Astrocyte (in vitro differentiated cells and primary cell): ENCODE measurements around the gene RNASE13. TPM values are rescaled to one million over a fixed set of nuclear protein-coding genes. Genes with fewer than 3 reads are reported as not detected.

ENCODE experiments used
- DNase-seq: peaks from one replicate; pipeline ENCODE4 v3.0.0-alpha.2; 2010; ENCODE audit warnings: low read depth
- FAIRE-seq: peaks from 2 replicates; lab custom pipeline; 2011; peaks lifted over from hg19 to GRCh38; lab: Jason Lieb, UNC
- H2AFZ ChIP-seq: 2 replicates; pipeline ENCODE4 v1.6.0; 2012; ENCODE audit warnings: low read depth, low read length, inconsistent platforms
- H3K27ac ChIP-seq: 2 replicates; pipeline ENCODE4 v1.5.1; 2011; ENCODE audit warnings: low read depth, low read length, inconsistent platforms
- H3K27me3 ChIP-seq: 2 replicates; pipeline ENCODE4 v1.6.0; 2011; ENCODE audit warnings: low read length, inconsistent platforms; ENCODE audit not compliant: insufficient read depth
- H3K36me3 ChIP-seq: 2 replicates; pipeline ENCODE4 v1.5.1; 2011; ENCODE audit warnings: low read length, inconsistent platforms; ENCODE audit not compliant: insufficient read depth
- H3K4me1 ChIP-seq: 2 replicates; pipeline ENCODE4 v1.5.1; 2011; ENCODE audit warnings: low read length, inconsistent platforms; ENCODE audit not compliant: insufficient read depth
- H3K4me2 ChIP-seq: 2 replicates; pipeline ENCODE4 v1.6.0; 2012; ENCODE audit warnings: low read length, inconsistent platforms
- H3K4me3 ChIP-seq: 2 replicates; pipeline ENCODE4 v1.5.1; 2011; ENCODE audit warnings: low read depth, mild to moderate bottlenecking, low read length, inconsistent platforms; ENCODE audit not compliant: insufficient read depth
- H3K79me2 ChIP-seq: 2 replicates; pipeline ENCODE4 v1.6.0; 2012; ENCODE audit warnings: mild to moderate bottlenecking, low read length, inconsistent platforms; ENCODE audit not compliant: insufficient read depth
- H3K9ac ChIP-seq: 2 replicates; pipeline ENCODE4 v1.6.0; 2012; ENCODE audit warnings: mild to moderate bottlenecking, low read length, inconsistent platforms
- H3K9me3 ChIP-seq: 2 replicates; pipeline ENCODE4 v1.5.1; 2012; ENCODE audit warnings: low read depth, mild to moderate bottlenecking, low read length, inconsistent platforms; ENCODE audit not compliant: insufficient read depth
- H4K20me1 ChIP-seq: 2 replicates; pipeline ENCODE4 v1.6.0; 2012; ENCODE audit warnings: low read length, inconsistent platforms; ENCODE audit not compliant: insufficient read depth
- H3K27ac Mint-ChIP-seq: one replicate; pipeline ENCODE4 v1.8.0; 2021; ENCODE audit warnings: mild to moderate bottlenecking, mixed read lengths; ENCODE audit not compliant: unreplicated experiment
- H3K27me3 Mint-ChIP-seq: one replicate; pipeline ENCODE4 v1.8.0; 2021; ENCODE audit warnings: low read depth, mixed read lengths; ENCODE audit not compliant: unreplicated experiment
- H3K36me3 Mint-ChIP-seq: one replicate; pipeline ENCODE4 v1.8.0; 2021; ENCODE audit warnings: low read depth, mixed read lengths; ENCODE audit not compliant: unreplicated experiment
- H3K4me1 Mint-ChIP-seq: one replicate; pipeline ENCODE4 v1.8.0; 2021; ENCODE audit warnings: low read depth, mixed read lengths; ENCODE audit not compliant: unreplicated experiment
- H3K4me3 Mint-ChIP-seq: one replicate; pipeline ENCODE4 v1.8.0; 2021; ENCODE audit warnings: mild to moderate bottlenecking, moderate library complexity, mixed read lengths; ENCODE audit not compliant: unreplicated experiment
- H3K9me3 Mint-ChIP-seq: one replicate; pipeline ENCODE4 v1.8.0; 2021; ENCODE audit warnings: mild to moderate bottlenecking, mixed read lengths; ENCODE audit not compliant: unreplicated experiment
- CTCF ChIP-seq: IDR thresholded peaks from 2 replicates; pipeline ENCODE4 v1.5.1; 2011; ENCODE audit warnings: low read depth, mild to moderate bottlenecking, inconsistent platforms, low read length, moderate library complexity; ENCODE audit not compliant: insufficient read depth
- EZH2 ChIP-seq: IDR thresholded peaks from 2 replicates; pipeline ENCODE4 v1.6.1; 2012; ENCODE audit warnings: mild to moderate bottlenecking, low read length, inconsistent platforms; ENCODE audit not compliant: insufficient read depth
- total RNA-seq: library from RNA; stranded (reverse); gene quantifications from 2 replicates; pipeline ENCODE4 v1.2.1, GENCODE V29; 2021

Gene RNASE13
- total RNA-seq, 1 donor from 2014 or later = not detected

DNA sequence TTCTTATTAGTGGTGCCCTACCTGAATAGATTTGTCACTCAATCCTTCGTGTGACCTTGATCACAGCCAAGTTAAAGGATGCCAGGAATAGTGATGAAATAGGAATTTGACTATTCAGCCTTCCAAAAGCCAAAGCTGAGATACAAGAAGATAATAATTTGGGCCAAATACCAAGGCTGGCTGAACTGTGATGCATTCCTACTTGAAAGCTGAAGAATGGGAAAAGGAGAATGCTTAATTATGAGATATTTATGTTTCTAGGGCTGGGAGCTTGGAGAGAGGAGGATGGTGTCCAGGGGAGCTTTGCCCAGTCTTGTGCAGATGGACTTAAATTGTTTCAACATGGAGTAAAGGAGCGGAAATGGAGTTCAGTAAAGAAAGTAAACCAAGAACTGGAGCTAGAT is 12.8 kb upstream of the RNASE13 start:
- Histone ChIP-seq H3K79me2 (no peaks in the 10 kb centered on the region), H3K9me3 (no peaks in the 10 kb centered on the region), H3K36me3 (no peaks in the 10 kb centered on the region), H3K4me1 (peaks cover 2% of the 10 kb centered on the region), H3K27me3 (peaks cover 10% of the 10 kb centered on the region), H3K4me2 (no peak overlapping the region), H3K4me3 (no peak overlapping the region), H3K27ac (no peak overlapping the region), H2AFZ (no peak overlapping the region), H4K20me1 (no peaks in the 10 kb centered on the region), H3K9ac (no peak overlapping the region)
- H3K27me3 Mint-ChIP-seq = peaks cover 14% of the 10 kb centered on the region
- TF ChIP-seq EZH2 = no peak
- TF ChIP-seq CTCF = no peak
- peaks cover 2% of the 10 kb centered on the region for H3K36me3 Mint-ChIP-seq
- FAIRE-seq (no peak), DNase-seq (peak; percentile 67)
- H3K4me1 Mint-ChIP-seq = peaks cover 14% of the 10 kb centered on the region
- no peak overlapping the region for H3K4me3 Mint-ChIP-seq
- peaks cover 9% of the 10 kb centered on the region for H3K9me3 Mint-ChIP-seq
- peak overlapping the region; percentile 22 for H3K27ac Mint-ChIP-seq

DNA sequence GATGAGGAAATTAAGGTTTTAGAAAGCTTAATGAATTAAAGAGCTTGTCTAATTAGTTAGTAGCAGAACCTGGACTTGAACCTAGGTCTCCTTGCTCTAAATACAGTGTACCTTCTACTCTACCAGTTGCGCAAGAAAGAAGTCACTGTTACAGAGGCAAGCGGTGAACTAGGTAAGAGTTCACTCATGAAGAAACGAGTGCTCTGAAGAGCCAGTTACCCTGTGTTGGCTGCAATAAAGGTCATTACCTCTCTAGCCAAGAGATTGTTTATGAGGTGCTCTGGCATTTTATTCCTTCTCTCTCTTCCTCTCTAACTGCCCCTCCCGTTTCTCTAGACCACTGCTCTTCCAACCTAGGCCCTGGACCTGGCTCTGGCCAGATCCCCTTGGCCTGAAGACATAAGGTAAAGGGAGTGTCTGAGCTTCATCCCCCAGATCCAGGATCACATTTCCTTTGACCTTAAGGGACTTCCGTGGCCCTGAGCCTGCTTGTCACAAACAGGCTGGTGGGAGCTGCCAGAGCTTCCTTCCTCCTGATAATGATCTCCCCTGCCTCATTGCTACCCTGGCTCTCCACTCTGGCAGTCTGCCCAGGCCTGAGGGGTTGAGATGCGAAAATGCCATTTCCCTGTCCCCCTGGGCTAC is 9.5 kb upstream of the RNASE13 start:
- Histone ChIP-seq H3K9me3 (no peaks in the 10 kb centered on the region), H3K4me2 (no peak overlapping the region), H3K79me2 (no peaks in the 10 kb centered on the region), H3K36me3 (no peaks in the 10 kb centered on the region), H4K20me1 (no peaks in the 10 kb centered on the region), H3K27ac (no peak overlapping the region), H2AFZ (no peak overlapping the region), H3K4me3 (no peak overlapping the region), H3K27me3 (peaks cover 10% of the 10 kb centered on the region), H3K4me1 (no peaks in the 10 kb centered on the region), H3K9ac (no peak overlapping the region)
- peaks cover 9% of the 10 kb centered on the region for H3K9me3 Mint-ChIP-seq
- DNase-seq = no peak
- H3K4me3 Mint-ChIP-seq = no peak overlapping the region
- no peak for FAIRE-seq
- H3K27ac Mint-ChIP-seq = no peak overlapping the region
- H3K36me3 Mint-ChIP-seq = peaks cover 2% of the 10 kb centered on the region
- H3K27me3 Mint-ChIP-seq = peaks cover 18% of the 10 kb centered on the region
- peaks cover 35% of the 10 kb centered on the region for H3K4me1 Mint-ChIP-seq
- TF ChIP-seq EZH2 (no peak), CTCF (no peak)

DNA sequence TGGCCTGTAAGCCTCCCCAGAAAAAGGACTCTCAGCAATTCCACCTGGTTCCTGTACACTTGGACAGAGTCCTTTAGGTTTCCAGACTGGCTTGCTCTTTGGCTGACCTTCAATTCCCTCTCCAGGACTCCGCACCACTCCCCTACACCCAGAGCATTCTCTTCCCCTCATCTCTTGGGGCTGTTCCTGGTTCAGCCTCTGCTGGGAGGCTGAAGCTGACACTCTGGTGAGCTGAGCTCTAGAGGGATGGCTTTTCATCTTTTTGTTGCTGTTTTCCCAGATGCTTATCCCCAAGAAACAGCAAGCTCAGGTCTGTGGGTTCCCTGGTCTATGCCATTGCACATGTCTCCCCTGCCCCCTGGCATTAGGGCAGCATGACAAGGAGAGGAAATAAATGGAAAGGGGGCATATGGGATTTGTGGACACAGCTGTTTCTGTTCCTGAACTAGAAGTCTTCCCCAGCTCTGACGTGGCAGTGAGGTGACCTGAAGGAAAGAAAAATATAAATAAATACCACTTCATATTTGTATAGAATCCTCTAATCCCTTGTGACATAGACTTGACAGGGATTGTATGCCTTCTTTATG is 8.9 kb upstream of the RNASE13 start:
- H2AFZ ChIP-seq = no peak overlapping the region
- no peak overlapping the region for H3K4me2 ChIP-seq
- Mint-ChIP-seq H3K4me3 (no peak overlapping the region), H3K36me3 (peaks cover 2% of the 10 kb centered on the region), H3K27me3 (peaks cover 18% of the 10 kb centered on the region), H3K4me1 (peaks cover 36% of the 10 kb centered on the region), H3K27ac (no peak overlapping the region), H3K9me3 (peaks cover 6% of the 10 kb centered on the region)
- FAIRE-seq = no peak
- H3K36me3 ChIP-seq = no peaks in the 10 kb centered on the region
- peaks cover 10% of the 10 kb centered on the region for H3K27me3 ChIP-seq
- DNase-seq = no peak
- H3K4me1 ChIP-seq = no peaks in the 10 kb centered on the region
- no peak overlapping the region for H3K4me3 ChIP-seq
- no peaks in the 10 kb centered on the region for H3K79me2 ChIP-seq
- H4K20me1 ChIP-seq = no peaks in the 10 kb centered on the region
- no peaks in the 10 kb centered on the region for H3K9me3 ChIP-seq
- no peak overlapping the region for H3K9ac ChIP-seq
- no peak overlapping the region for H3K27ac ChIP-seq
- TF ChIP-seq EZH2 (no peak), CTCF (no peak)
